ENCODE results near the gene CLEC1B.
"Not testable (repeated sequence)": the region's sequence is repeated elsewhere in the genome, so short reads cannot be mapped to it uniquely, and the experiment has no call there.

CLEC1B gene

GRCh38 chr12:9973949-9974348 lies 25.0 kb downstream of the CLEC1B start:
- DNase-seq: no peak

- no peak for DNase-seq
Measured at GRCh38 chr12:9971181-9971580, 27.7 kb downstream of the CLEC1B start, which contains the start of gene CLEC12A. Gene CLEC12A, plus strand, starts transcription at chr12:9971409. Its CDS starts 188 bp downstream, at chr12:9971597.

GRCh38 chr12:9969673-9970072 lies 29.2 kb downstream of the CLEC1B start:
- DNase-seq: peak; percentile 66

GRCh38 chr12:9961901-9962300 lies 37.0 kb downstream of the CLEC1B start:
- no peak for DNase-seq

GRCh38 chr12:9961106-9961505 lies 37.8 kb downstream of the CLEC1B start:
- no peak for DNase-seq

- DNase-seq: no peak
Measured at GRCh38 chr12:9960590-9960989, 38.3 kb downstream of the CLEC1B start.

GRCh38 chr12:9957834-9958233 lies 41.1 kb downstream of the CLEC1B start:
- DNase-seq: no peak

- not testable (repeated sequence) for DNase-seq
Measured at GRCh38 chr12:9952954-9953729, 45.8 kb downstream of the CLEC1B start.

GRCh38 chr12:9951026-9951675 lies 47.8 kb downstream of the CLEC1B start:
- no peak for DNase-seq

- DNase-seq: no peak
Measured at GRCh38 chr12:9948606-9949296, 50.2 kb downstream of the CLEC1B start.

- DNase-seq: no peak
Measured at GRCh38 chr12:9947674-9948073, 51.2 kb downstream of the CLEC1B start.

GRCh38 chr12:9944391-9944790 lies 54.5 kb downstream of the CLEC1B start:
- no peak for DNase-seq

GRCh38 chr12:9943240-9943639 lies 55.7 kb downstream of the CLEC1B start:
- peak; percentile 86 for DNase-seq

Measured in NCI-H526 treated with DMSO at 0.1 percent for 48 hours (cell line).